PC-3 (cell line): ENCODE measurements around the gene ZNF716.

ENCODE experiments used
- EZH2 ChIP-seq: fragments of 300-600 bp; sonication (generic); IDR thresholded peaks from one replicate; pipeline ENCODE4 v1.6.1; 2017; ENCODE audit warnings: antibody characterized with exemption, mild to moderate bottlenecking, low read length; ENCODE audit not compliant: unreplicated experiment
- EZH2phosphoT487 ChIP-seq: fragments of 300-600 bp; sonication (generic); IDR thresholded peaks from 2 replicates; pipeline ENCODE4 v1.6.1; 2018; ENCODE audit warnings: mild to moderate bottlenecking, antibody characterized with exemption, low read length, borderline replicate concordance
- TF ChIP-seq, protein P1 (sequence below): fragments of 300-600 bp; sonication (generic); conservative IDR thresholded peaks from 2 replicates; pipeline ENCODE4 v1.5.1; 2017; ENCODE audit warnings: antibody characterized with exemption, low read depth, mild to moderate bottlenecking, low read length

DNA sequence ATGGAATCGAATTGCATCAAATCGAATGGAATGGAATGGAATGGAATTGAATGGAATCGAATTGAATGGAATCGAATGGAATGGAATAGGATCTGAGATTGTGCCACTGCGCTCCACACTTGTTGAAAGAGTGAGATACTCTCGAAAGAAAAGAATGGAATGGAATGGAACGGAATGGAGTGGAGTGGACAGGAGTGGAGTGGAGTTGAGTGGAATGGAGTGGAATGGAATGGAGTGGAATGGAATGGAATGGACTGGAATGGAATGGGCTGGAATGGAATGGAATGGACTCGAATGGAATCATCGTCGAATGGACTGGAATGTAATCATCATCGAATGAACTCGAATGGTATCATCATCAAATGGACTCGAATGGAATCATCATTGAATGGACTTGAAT, 38.0 kb downstream of the ZNF716 start:
- TF ChIP-seq, protein P1, sequence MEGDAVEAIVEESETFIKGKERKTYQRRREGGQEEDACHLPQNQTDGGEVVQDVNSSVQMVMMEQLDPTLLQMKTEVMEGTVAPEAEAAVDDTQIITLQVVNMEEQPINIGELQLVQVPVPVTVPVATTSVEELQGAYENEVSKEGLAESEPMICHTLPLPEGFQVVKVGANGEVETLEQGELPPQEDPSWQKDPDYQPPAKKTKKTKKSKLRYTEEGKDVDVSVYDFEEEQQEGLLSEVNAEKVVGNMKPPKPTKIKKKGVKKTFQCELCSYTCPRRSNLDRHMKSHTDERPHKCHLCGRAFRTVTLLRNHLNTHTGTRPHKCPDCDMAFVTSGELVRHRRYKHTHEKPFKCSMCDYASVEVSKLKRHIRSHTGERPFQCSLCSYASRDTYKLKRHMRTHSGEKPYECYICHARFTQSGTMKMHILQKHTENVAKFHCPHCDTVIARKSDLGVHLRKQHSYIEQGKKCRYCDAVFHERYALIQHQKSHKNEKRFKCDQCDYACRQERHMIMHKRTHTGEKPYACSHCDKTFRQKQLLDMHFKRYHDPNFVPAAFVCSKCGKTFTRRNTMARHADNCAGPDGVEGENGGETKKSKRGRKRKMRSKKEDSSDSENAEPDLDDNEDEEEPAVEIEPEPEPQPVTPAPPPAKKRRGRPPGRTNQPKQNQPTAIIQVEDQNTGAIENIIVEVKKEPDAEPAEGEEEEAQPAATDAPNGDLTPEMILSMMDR: no peak
- no peak for TF ChIP-seq EZH2
- no peak for TF ChIP-seq EZH2phosphoT487
